ENCODE results near the gene DHRS4. TPM values are rescaled to one million over a fixed set of nuclear protein-coding genes. Genes with fewer than 3 reads are reported as not detected.

DHRS4 gene
- polyA plus RNA-seq, 10 donors, result 10.4 to 29.7 (median 20.1) TPM

Other genes starting within 250 kb of the DHRS4 start
- gene DHRS4L2, start 35.2 kb downstream of the DHRS4 start, polyA plus RNA-seq (ENCODE audit: insufficient read length in 10 of 10), result 10 to 100 TPM in 8 of 10 donors, 1 to 10 TPM in 2; 8.4 to 17.3 (median 13.8) TPM
- gene CARMIL3, start 98.2 kb downstream of the DHRS4 start, polyA plus RNA-seq (ENCODE audit: insufficient read length in 10 of 10), result under 1 TPM; 0.09 to 0.50 (median 0.17) TPM
- gene CPNE6, start 117.8 kb downstream of the DHRS4 start, polyA plus RNA-seq (ENCODE audit: insufficient read length in 10 of 10), result under 1 TPM in 1 of 10 donors, not detected in 9; 0.07 TPM
- 1 to 10 TPM; 2.8 to 6.0 (median 3.5) TPM for gene PCK2, start 140.5 kb downstream of the DHRS4 start, polyA plus RNA-seq (ENCODE audit: insufficient read length in 10 of 10)
- gene DCAF11, start 161.0 kb downstream of the DHRS4 start, polyA plus RNA-seq (ENCODE audit: insufficient read length in 10 of 10), result 10 to 100 TPM; 35.0 to 45.0 (median 38.1) TPM
- gene NRL, start 161.2 kb downstream of the DHRS4 start, polyA plus RNA-seq (ENCODE audit: insufficient read length in 10 of 10), result 1 to 10 TPM in 9 of 10 donors, under 1 TPM in 1; 0.98 to 1.6 (median 1.2) TPM
- 100 to 1,000 TPM in 8 of 10 donors, 10 to 100 TPM in 2; 68.5 to 142 (median 118) TPM for gene FITM1, start 176.9 kb downstream of the DHRS4 start, polyA plus RNA-seq (ENCODE audit: insufficient read length in 10 of 10)
- 100 to 1,000 TPM in 8 of 10 donors, 10 to 100 TPM in 2; 96.2 to 122 (median 112) TPM for gene PSME1, start 182.4 kb downstream of the DHRS4 start, polyA plus RNA-seq (ENCODE audit: insufficient read length in 10 of 10)
- gene EMC9, start 187.8 kb downstream of the DHRS4 start, polyA plus RNA-seq (ENCODE audit: insufficient read length in 10 of 10), result 10 to 100 TPM; 19.1 to 30.8 (median 26.9) TPM
- 10 to 100 TPM; 72.7 to 96.7 (median 84.4) TPM for gene PSME2, start 192.8 kb downstream of the DHRS4 start, polyA plus RNA-seq (ENCODE audit: insufficient read length in 10 of 10)
- gene RNF31, start 193.7 kb downstream of the DHRS4 start, polyA plus RNA-seq (ENCODE audit: insufficient read length in 10 of 10), result 10 to 100 TPM; 26.5 to 46.0 (median 33.1) TPM
- 10 to 100 TPM; 23.8 to 36.0 (median 28.2) TPM for gene IRF9, start 207.5 kb downstream of the DHRS4 start, polyA plus RNA-seq (ENCODE audit: insufficient read length in 10 of 10)
- gene REC8, start 218.3 kb downstream of the DHRS4 start, polyA plus RNA-seq (ENCODE audit: insufficient read length in 10 of 10), result 10 to 100 TPM in 6 of 10 donors, 1 to 10 TPM in 4; 5.7 to 11.6 (median 10.7) TPM
- gene IPO4, start 235.0 kb downstream of the DHRS4 start, polyA plus RNA-seq (ENCODE audit: insufficient read length in 10 of 10), result 10 to 100 TPM; 21.5 to 31.8 (median 26.6) TPM
- gene TM9SF1, start 241.7 kb downstream of the DHRS4 start, polyA plus RNA-seq (ENCODE audit: insufficient read length in 10 of 10), result 10 to 100 TPM; 11.2 to 25.1 (median 17.6) TPM